K562 (cell line): Measurements from ENCODE around the gene PADI1. TPM values are rescaled to one million over a fixed set of nuclear protein-coding genes. Genes with fewer than 3 reads are reported as not detected.

Source experiments
- NFIC ChIP-seq: fragments of 450-650 bp; IDR thresholded peaks from 2 replicates; pipeline ENCODE4 v1.6.1; 2017; ENCODE audit warnings: mild to moderate bottlenecking, inconsistent platforms
- polyA plus RNA-seq, 8 experiments: library from polyadenylated mRNA; depleted of rRNA in 4 of 8; stranded (reverse) in 5 of 8; unstranded in 3 of 8; fragments of >200 nt; fragmentation: Nextera tagmentation in 2 of 8; fragmentation: Illumina TruSeq in 1 of 8; extraction: Ambion mirVana in 2 of 8; extraction: Trizol in 1 of 8; gene quantifications; 2 replicates each; pipeline versions ENCODE4 v1.2.1 to v1.2.3, GENCODE V29; 2011 to 2014; ENCODE audit warnings: inconsistent platforms in 1 of 8, missing spikeins in 1 of 8
- total RNA-seq, 7 experiments: library from RNA; depleted of rRNA in 6 of 7; stranded (reverse); fragments of >200 nt in 6 of 7; fragmentation: Illumina TruSeq in 2 of 7; extraction: Trizol in 2 of 7; gene quantifications; 2 replicates each; pipeline versions ENCODE4 v1.2.1 to v1.2.3, GENCODE V29; 2011 to 2021; ENCODE audit warnings: low replicate concordance in 1 of 7
- TF ChIP-seq, protein P1 (sequence below), 2 experiments: fragments of 450-650 bp in 1 of 2; sonication (generic) in 1 of 2; formaldehyde crosslinking in 1 of 2; IDR thresholded peaks; 2 replicates each; pipeline versions ENCODE4 v1.7.1 to v1.9.0; 2016 to 2022; ENCODE audit warnings: inconsistent platforms in 1 of 2, mild to moderate bottlenecking in 1 of 2, missing genetic modification reagents in 1 of 2

The PADI1 gene
- total and polyA plus RNA-seq, 9 of the 15 experiments (the other 6 are each of a cell fraction or from before 2014, with no cell fraction given), result not detected

GRCh38 chr1:17265950-17266349 lies 61.0 kb downstream of the PADI1 start (continued):
- TF ChIP-seq, protein P1, sequence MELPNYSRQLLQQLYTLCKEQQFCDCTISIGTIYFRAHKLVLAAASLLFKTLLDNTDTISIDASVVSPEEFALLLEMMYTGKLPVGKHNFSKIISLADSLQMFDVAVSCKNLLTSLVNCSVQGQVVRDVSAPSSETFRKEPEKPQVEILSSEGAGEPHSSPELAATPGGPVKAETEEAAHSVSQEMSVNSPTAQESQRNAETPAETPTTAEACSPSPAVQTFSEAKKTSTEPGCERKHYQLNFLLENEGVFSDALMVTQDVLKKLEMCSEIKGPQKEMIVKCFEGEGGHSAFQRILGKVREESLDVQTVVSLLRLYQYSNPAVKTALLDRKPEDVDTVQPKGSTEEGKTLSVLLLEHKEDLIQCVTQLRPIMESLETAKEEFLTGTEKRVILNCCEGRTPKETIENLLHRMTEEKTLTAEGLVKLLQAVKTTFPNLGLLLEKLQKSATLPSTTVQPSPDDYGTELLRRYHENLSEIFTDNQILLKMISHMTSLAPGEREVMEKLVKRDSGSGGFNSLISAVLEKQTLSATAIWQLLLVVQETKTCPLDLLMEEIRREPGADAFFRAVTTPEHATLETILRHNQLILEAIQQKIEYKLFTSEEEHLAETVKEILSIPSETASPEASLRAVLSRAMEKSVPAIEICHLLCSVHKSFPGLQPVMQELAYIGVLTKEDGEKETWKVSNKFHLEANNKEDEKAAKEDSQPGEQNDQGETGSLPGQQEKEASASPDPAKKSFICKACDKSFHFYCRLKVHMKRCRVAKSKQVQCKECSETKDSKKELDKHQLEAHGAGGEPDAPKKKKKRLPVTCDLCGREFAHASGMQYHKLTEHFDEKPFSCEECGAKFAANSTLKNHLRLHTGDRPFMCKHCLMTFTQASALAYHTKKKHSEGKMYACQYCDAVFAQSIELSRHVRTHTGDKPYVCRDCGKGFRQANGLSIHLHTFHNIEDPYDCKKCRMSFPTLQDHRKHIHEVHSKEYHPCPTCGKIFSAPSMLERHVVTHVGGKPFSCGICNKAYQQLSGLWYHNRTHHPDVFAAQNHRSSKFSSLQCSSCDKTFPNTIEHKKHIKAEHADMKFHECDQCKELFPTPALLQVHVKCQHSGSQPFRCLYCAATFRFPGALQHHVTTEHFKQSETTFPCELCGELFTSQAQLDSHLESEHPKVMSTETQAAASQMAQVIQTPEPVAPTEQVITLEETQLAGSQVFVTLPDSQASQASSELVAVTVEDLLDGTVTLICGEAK (IDR thresholded peaks at IDR 0.05), result peak; percentile 97
- TF ChIP-seq, protein P1 (CRISPR knock-in tag; IDR thresholded peaks at IDR 0.05), result peak; percentile 96
- TF ChIP-seq NFIC, result 0 out of 2 replicates have a peak, but pooled peaks have one; percentile 11
